ENCODE data around the gene SLCO3A1.

Gene SLCO3A1

DNA sequence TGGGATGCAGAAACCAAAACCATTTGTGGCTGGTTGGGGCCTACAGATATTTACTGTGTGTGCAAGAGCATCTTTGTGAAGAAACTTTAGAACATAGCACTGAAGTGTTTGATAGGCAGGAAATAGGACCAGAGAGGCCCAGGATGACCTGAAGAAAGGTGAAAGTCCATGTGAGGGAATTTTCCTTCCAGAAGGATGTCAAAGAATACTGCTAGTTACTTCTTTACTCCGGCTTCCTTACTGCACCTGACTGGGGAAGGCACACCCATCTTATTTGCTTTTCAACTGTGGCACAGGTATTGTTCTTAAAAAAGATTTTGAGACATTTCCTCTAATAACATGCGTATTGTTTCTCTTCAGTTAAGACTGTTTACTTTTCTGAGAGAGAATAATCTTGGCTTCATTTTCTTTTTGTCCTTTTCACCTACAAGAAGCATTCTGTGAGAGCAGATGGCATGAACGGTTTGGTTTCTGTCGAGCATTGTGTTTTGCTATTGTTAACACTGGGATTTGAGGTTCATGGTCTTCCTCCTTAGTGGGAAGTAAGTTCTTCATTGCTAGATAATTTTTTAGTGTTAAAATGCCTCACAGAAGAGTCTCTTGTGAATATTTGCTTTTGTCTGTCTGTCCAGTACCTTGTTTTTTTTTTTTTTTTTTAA, 71.5 kb downstream of the SLCO3A1 start:
- TF ChIP-seq CTCF (IDR thresholded peaks at IDR 0.05; ENCODE audit: low read depth, low read length), result no peak
- H3K4me3 ChIP-seq (ENCODE audit: low read depth, low read length), result no peak overlapping the region

- no peak overlapping the region for H3K4me3 ChIP-seq (ENCODE audit: low read depth, low read length)
- no peak for TF ChIP-seq CTCF (IDR thresholded peaks at IDR 0.05; ENCODE audit: low read depth, low read length)
These were observed 72.3 kb downstream of the SLCO3A1 start for GRCh38 chr15:91925794-91926193.

- no peak for TF ChIP-seq CTCF (IDR thresholded peaks at IDR 0.05; ENCODE audit: low read depth, low read length)
- no peak overlapping the region for H3K4me3 ChIP-seq (ENCODE audit: low read depth, low read length)
These were observed 73.4 kb downstream of the SLCO3A1 start for GRCh38 chr15:91926908-91927270.

DNA sequence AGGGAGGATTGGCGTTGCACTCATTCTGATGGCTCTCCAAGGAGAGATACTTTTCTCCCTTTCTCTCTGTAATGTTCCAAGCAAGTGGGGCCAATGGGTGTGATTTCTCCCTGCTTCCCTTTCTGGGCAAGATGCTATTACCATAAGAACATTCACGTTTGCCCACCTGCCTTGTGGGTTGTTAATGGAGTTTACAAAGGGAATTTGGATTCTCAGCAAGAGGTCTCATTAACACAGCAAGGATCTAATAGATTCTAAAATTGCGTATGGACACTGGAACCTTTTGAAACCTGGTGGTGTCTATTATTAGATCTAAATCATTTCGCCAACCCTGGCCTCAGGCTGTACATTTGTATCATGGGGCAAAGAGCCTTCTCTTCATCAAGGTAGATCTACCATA, 74.1 kb downstream of the SLCO3A1 start:
- no peak overlapping the region for H3K4me3 ChIP-seq (ENCODE audit: low read depth, low read length)
- TF ChIP-seq CTCF (IDR thresholded peaks at IDR 0.05; ENCODE audit: low read depth, low read length), result no peak

- no peak for TF ChIP-seq CTCF (IDR thresholded peaks at IDR 0.05; ENCODE audit: low read depth, low read length)
- no peak overlapping the region for H3K4me3 ChIP-seq (ENCODE audit: low read depth, low read length)
These were observed 75.2 kb downstream of the SLCO3A1 start for GRCh38 chr15:91928675-91929074.

DNA sequence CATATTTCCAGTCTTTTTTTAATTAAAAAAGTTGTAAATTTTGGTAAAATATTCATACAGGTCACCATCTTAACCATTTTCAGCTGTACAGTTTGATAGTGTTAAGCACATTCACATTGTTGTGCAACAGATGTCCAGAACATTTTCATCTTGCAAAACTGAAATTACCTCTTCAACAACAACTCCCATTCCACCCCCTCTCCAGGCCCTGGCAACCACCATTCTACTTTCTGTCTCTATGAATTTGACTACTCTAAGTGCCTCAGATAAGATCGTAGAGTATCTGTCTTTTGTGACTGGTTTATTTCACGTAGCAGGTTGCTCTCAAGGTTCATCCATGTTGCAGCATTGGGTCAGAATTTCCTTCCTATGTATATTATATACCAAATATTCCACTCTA, 76.0 kb downstream of the SLCO3A1 start:
- TF ChIP-seq CTCF (IDR thresholded peaks at IDR 0.05; ENCODE audit: low read depth, low read length), result no peak
- H3K4me3 ChIP-seq (ENCODE audit: low read depth, low read length), result no peak overlapping the region

- no peak overlapping the region for H3K4me3 ChIP-seq (ENCODE audit: low read depth, low read length)
- no peak for TF ChIP-seq CTCF (IDR thresholded peaks at IDR 0.05; ENCODE audit: low read depth, low read length)
These were observed 76.6 kb downstream of the SLCO3A1 start for GRCh38 chr15:91930092-91930491.
